Measurements from ENCODE around the gene GRAMD4. TPM values are rescaled to one million over a fixed set of nuclear protein-coding genes. Genes with fewer than 3 reads are reported as not detected.

Gene GRAMD4
- total and polyA plus RNA-seq, 7 donors, result 11.3 to 39.3 (median 17.8) TPM

- intact Hi-C loops (cut with DNase I), result no loop called here
- ATAC-seq, result no peak
- Histone ChIP-seq H3K27ac (no peak overlapping the region), H3K27me3 (ENCODE audit: insufficient read depth in 3 of 3, low read length in 2 of 3) (no peaks in the 10 kb centered on the region), H3K9me3 (no peaks in the 10 kb centered on the region), H3K4me3 (no peak overlapping the region), H3K4me1 (no peaks in the 10 kb centered on the region), H3K36me3 (ENCODE audit: insufficient read depth in 1 of 2, low read depth in 1 of 2) (peaks cover 0 to 20% of the 10 kb centered on the region in 2 donors)
- no peak for DNase-seq
- 93 to 95% (median 94%) methylated on average over 39 of the region's 39 CpGs for WGBS, 3 donors
- no peak for TF ChIP-seq CTCF (IDR thresholded peaks at IDR 0.05)
Observed at GRCh38 chr22:46626911-46627805, 7.0 kb downstream of the GRAMD4 start.

DNA sequence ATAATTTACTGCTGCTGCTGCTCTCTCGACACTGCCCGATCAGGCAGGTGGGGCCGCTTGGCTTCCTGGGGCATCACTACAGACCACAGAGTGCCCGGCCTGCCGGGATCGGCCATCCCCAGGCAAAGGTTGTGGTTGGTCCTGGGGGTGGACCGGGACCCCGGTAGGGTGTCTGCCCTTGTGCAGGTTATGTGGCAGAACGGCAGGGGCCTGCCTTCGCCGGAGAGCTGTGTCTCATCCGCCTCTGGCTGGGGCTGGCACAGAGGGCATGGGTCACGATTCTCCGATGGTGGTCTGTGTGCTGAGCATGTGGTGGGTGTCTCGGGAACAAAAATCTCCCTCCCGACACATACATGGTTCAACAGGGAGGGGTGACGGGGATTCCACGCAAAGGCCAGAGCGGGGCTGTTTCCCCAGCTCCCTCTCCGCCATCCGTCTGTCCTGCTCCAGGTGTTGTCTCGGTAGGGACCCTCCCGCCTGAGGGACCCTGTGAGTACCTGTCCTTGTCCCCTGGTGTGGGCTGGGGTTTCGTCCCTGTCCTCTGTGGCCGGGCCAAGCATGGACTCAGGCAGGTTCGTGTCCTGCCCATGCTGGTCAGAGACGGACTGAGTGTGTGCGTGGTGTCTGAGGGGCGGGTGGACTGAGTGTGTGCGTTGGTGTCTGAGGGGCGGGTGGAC lies 7.8 kb downstream of the GRAMD4 start:
- DNase-seq (peak in 1 of 2 donors; percentile 39), ATAC-seq (no peak)
- Histone ChIP-seq H3K4me3 (no peak overlapping the region), H3K36me3 (ENCODE audit: insufficient read depth in 1 of 2, low read depth in 1 of 2) (peaks cover 0 to 20% of the 10 kb centered on the region in 2 donors), H3K9me3 (no peaks in the 10 kb centered on the region), H3K27me3 (ENCODE audit: insufficient read depth in 3 of 3, low read length in 2 of 3) (no peaks in the 10 kb centered on the region), H3K27ac (no peak overlapping the region), H3K4me1 (no peaks in the 10 kb centered on the region)
- 95 to 96% (median 95%) methylated on average over 30 to 31 of the region's 31 CpGs for WGBS, 3 donors
- intact Hi-C loops (cut with DNase I), result no loop called here
- TF ChIP-seq CTCF (IDR thresholded peaks at IDR 0.05), result no peak

GRCh38 chr22:46628756-46629155 lies 8.6 kb downstream of the GRAMD4 start:
- no peaks in the 10 kb centered on the region for H3K27me3 ChIP-seq (ENCODE audit: insufficient read depth in 3 of 3, low read length in 2 of 3)
- intact Hi-C loops (cut with DNase I), result no loop called here
- no peak overlapping the region for H3K27ac ChIP-seq
- TF ChIP-seq CTCF (IDR thresholded peaks at IDR 0.05), result no peak
- 91 to 97% (median 93%) methylated on average over 12 of the region's 12 CpGs for WGBS, 3 donors
- no peaks in the 10 kb centered on the region for H3K9me3 ChIP-seq
- DNase-seq (peak in 1 of 2 donors; percentile 26), ATAC-seq (no peak)
- H3K36me3 ChIP-seq (ENCODE audit: insufficient read depth in 1 of 2, low read depth in 1 of 2), result peaks cover 0 to 20% of the 10 kb centered on the region in 2 donors
- no peak overlapping the region for H3K4me3 ChIP-seq
- no peaks in the 10 kb centered on the region for H3K4me1 ChIP-seq

DNA sequence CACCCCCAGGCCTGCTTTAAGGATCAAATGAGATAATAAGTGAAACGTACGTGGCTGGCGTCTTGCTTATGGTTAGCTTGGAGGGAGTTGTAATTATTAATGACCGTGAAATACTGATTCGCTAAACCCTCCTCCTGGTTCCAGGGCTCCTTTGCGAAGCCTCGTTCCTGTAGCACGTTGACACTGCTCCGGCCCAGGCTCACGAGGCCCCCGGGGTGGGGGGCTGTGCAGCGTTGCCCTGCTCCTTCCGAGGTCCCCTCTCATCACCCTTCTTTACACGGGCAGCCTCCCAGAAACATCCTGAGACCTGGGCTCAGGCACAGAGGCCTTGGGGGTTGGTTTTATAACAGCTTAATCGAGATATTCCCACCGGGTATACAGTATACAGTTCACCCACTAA lies 9.1 kb downstream of the GRAMD4 start:
- DNase-seq, result peak in 1 of 2 donors; percentile 30
- 65 to 81% (median 66%) methylated on average over 16 of the region's 16 CpGs for WGBS, 3 donors

More for the DNA sequence above, 9.1 kb downstream of the GRAMD4 start:
- no peak for TF ChIP-seq CTCF (IDR thresholded peaks at IDR 0.05)
- intact Hi-C loops (cut with DNase I), result no loop called here
- no peaks in the 10 kb centered on the region for H3K9me3 ChIP-seq
- H3K27ac ChIP-seq, result no peak overlapping the region
- peaks cover 0 to 20% of the 10 kb centered on the region in 2 donors for H3K36me3 ChIP-seq (ENCODE audit: insufficient read depth in 1 of 2, low read depth in 1 of 2)
- no peaks in the 10 kb centered on the region for H3K4me1 ChIP-seq
- no peak for ATAC-seq
- H3K4me3 ChIP-seq, result no peak overlapping the region
- H3K27me3 ChIP-seq (ENCODE audit: insufficient read depth in 3 of 3, low read length in 2 of 3), result no peaks in the 10 kb centered on the region
